GM18508 (cell line): Measurements from ENCODE around the gene ICE1.
"Not testable (repeated sequence)": the region's sequence is repeated elsewhere in the genome, so short reads cannot be mapped to it uniquely, and the experiment has no call there.

ENCODE experiments used
- ATAC-seq: cut with Tn5 transposase; IDR thresholded peaks from one replicate; pipeline ENCODE4 v1.9.1; 2021; ENCODE audit warnings: moderate number of reproducible peaks; ENCODE audit not compliant: insufficient read depth, unreplicated experiment

The ICE1 gene

DNA sequence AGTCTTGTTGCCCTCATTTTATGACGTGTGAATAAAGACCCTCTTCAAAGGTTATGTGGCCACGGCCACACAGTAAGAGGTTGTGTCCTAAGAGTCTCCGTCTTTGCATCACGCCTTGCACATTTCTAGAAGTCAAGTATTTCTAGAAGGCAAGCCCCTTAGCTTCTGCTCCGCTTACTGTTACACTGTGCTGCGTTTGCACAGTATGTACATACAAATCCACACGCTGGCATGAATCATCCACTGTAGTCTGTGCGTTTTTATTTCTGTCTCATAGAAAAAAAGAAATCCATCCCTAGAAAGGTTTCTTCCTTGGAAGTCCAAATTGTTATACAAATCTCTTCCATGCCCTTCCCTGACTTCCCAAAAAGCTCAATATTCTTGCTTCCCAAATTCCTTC lies 21.4 kb upstream of the ICE1 start:
- ATAC-seq: no peak

GRCh38 chr5:5403741-5404140 lies 18.7 kb upstream of the ICE1 start:
- no peak for ATAC-seq

- ATAC-seq: no peak
Measured at GRCh38 chr5:5404381-5404780, 18.1 kb upstream of the ICE1 start.

DNA sequence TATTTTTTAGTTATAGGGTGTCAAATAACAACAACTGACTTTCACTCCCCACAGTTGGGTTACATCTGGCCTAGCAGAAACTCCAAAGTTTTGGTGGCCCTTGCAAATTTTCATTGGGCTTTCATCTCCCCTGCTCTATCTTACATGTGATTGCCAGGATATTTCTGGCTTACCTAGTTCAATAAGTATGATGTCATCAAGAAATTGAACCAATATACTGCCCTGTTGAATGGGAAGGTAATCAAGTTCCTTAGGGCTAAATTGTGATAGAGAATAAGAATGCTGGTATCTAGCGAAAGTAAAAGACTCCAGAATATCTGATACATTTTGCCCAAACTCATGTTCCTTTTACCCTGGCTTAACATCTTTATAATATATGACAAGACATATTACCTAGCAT lies 17.0 kb upstream of the ICE1 start:
- ATAC-seq: no peak

- ATAC-seq: no peak
Measured at GRCh38 chr5:5407924-5408323, 14.6 kb upstream of the ICE1 start.

- ATAC-seq: no peak
Measured at GRCh38 chr5:5409151-5409810, 13.2 kb upstream of the ICE1 start.

GRCh38 chr5:5413856-5414255 lies 8.6 kb upstream of the ICE1 start:
- ATAC-seq: not testable (repeated sequence)

GRCh38 chr5:5414999-5415398 lies 7.5 kb upstream of the ICE1 start:
- ATAC-seq: no peak

GRCh38 chr5:5416733-5417132 lies 5.7 kb upstream of the ICE1 start:
- ATAC-seq: no peak

GRCh38 chr5:5418006-5418405 lies 4.5 kb upstream of the ICE1 start:
- no peak for ATAC-seq

- ATAC-seq: no peak
Measured at GRCh38 chr5:5418764-5419163, 3.7 kb upstream of the ICE1 start.

GRCh38 chr5:5419291-5420210 lies 2.9 kb upstream of the ICE1 start:
- ATAC-seq: no peak

DNA sequence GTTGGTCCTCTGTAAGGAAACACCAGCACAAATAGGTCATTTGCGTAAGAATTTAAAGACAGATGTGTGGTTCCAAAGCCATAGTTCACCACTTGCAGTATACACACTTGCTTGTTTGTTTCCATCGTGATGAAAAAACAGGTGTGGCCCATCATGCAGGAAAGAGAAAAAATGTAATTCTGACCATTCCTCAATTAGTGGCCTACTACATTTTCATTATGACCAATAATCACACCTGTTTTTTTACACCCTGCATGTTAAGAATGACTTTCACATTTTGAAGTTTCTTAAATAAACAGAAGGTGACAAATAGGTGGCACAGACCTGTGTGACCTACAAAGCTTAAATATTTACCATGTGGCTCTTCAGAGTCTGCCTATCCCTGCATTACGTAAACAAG lies 2.2 kb upstream of the ICE1 start:
- ATAC-seq: no peak

GRCh38 chr5:5421149-5421960 lies 1.1 kb upstream of the ICE1 start:
- no peak for ATAC-seq

- no peak for ATAC-seq
Measured at GRCh38 chr5:5422819-5423515, 490 bp downstream of the ICE1 start.

DNA sequence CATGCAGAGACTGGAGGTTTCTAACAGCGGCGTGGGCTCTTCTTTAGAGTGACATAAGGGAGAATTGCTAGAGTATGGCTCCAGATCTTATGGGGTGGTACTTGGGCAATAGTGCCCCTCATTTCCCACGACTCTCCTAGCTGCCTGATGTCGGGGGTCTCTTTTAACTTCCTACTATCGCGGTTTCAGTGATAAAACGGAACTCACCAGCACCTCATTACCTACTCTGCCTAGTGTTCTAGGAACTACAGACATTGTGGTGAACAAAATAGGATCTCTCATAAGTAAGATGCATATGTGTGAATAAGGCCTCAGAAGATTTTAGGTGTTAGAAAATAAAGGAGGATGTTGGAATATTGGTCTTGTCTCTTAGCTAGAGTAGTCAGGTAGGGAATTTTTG lies 1.1 kb downstream of the ICE1 start:
- ATAC-seq: no peak

DNA sequence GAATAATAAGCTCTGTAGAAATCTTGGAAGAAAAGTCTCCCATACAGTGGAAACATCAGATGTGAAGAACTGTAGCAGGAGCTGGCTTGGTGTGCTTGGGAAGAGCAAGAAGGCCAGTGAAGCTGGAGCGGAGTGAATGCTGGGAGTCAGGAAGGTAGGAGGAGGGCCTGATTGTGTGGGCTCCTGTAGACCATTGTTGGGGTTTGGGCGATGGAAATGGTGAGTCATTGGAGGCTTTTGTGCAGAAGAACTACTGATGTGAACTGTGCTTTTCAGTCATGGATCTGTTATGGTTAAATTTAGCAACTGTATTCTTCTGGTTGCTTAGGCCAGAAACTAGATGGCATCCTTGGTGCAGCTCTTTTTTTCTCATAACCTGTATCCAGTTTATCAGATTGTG lies 2.3 kb downstream of the ICE1 start:
- ATAC-seq: no peak

- no peak for ATAC-seq
Measured at GRCh38 chr5:5430136-5430535, 7.7 kb downstream of the ICE1 start.

DNA sequence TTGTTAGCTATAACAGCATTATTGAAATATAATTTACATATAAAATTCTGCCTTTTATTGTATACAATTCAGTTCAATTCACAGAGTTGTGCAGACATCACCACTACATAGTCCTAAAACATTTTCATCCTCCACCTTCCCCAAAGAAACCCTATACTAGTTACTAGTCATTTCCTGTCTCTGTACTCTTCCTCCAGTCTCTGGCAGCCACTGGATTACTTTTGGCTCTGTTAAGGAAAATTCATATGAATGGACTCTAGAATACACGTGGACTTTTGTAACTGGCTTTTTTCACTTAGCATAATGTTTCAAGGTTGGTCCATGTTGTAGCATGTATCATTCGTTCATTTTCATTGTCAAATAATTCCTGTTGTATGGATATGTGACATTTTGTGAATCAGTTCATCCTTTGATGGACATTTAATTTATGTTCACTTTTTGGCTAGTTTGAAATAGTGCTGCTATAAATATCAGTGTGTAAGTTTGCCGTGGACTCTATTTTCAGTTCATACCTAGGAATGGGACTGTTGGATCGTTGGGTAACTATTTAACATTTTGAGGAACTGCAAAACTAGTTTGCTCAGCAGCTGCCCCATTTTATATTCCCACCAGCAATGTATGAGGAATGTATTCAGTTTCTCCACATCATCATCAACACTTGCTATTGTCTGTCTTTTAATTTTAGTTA lies 9.7 kb downstream of the ICE1 start:
- no peak for ATAC-seq
